Ascending aorta (tissue), 2 donors: Measurements from ENCODE around the gene SNRNP27. TPM values are rescaled to one million over a fixed set of nuclear protein-coding genes. Genes with fewer than 3 reads are reported as not detected.

Source experiments
- DNase-seq, 2 donors: peaks; one replicate each; pipeline ENCODE4 v3.0.0-alpha.2; 2019; ENCODE audit warnings: low spot score in 2 of 2
- H3K27ac ChIP-seq, 2 donors: fragments of 200-600 bp; sonication (generic); one replicate each; pipeline ENCODE4 v1.5.1; 2016 to 2017; ENCODE audit warnings: mild to moderate bottlenecking in 1 of 2
- H3K27me3 ChIP-seq: fragments of 200-600 bp; sonication (generic); one replicate; pipeline ENCODE4 v1.5.1; 2017
- H3K36me3 ChIP-seq, 2 donors: fragments of 200-600 bp; sonication (generic); one replicate each; pipeline ENCODE4 v1.5.1; 2016
- H3K4me1 ChIP-seq, 2 donors: fragments of 200-600 bp; sonication (generic); one replicate each; pipeline ENCODE4 v1.5.1; 2016 to 2017; ENCODE audit warnings: mild to moderate bottlenecking in 1 of 2
- H3K4me3 ChIP-seq, 2 donors: fragments of 200-600 bp; sonication (generic); one replicate each; pipeline ENCODE4 v1.5.1; 2016 to 2017; ENCODE audit warnings: mild to moderate bottlenecking in 1 of 2
- H3K9me3 ChIP-seq, 2 donors: fragments of 200-600 bp; sonication (generic); one replicate each; pipeline ENCODE4 v1.5.1; 2016
- intact Hi-C: fragments of 100-400 bp; cut with DNase I; formaldehyde crosslinking; loops from one replicate; pipeline ENCODE4 v1.15.1; 2023
- total RNA-seq: library from RNA; depleted of rRNA; stranded (reverse); fragments of >200 nt; gene quantifications from one replicate; pipeline ENCODE4 v1.1.0, GENCODE V29; 2016
- TF ChIP-seq, protein P1 (sequence below), 3 experiments: fragments of 200-600 bp in 2 of 3; fragments of 450-650 bp in 1 of 3; sonication (generic) in 2 of 3; IDR thresholded peaks; one replicate each; pipeline ENCODE4 v1.5.1; 2016 to 2019; ENCODE audit warnings: antibody characterized with exemption in 3 of 3, mild to moderate bottlenecking in 1 of 3, moderate library complexity in 1 of 3

SNRNP27 gene
- total RNA-seq, 1 donor from 2014 or later, result 157 TPM

DNA sequence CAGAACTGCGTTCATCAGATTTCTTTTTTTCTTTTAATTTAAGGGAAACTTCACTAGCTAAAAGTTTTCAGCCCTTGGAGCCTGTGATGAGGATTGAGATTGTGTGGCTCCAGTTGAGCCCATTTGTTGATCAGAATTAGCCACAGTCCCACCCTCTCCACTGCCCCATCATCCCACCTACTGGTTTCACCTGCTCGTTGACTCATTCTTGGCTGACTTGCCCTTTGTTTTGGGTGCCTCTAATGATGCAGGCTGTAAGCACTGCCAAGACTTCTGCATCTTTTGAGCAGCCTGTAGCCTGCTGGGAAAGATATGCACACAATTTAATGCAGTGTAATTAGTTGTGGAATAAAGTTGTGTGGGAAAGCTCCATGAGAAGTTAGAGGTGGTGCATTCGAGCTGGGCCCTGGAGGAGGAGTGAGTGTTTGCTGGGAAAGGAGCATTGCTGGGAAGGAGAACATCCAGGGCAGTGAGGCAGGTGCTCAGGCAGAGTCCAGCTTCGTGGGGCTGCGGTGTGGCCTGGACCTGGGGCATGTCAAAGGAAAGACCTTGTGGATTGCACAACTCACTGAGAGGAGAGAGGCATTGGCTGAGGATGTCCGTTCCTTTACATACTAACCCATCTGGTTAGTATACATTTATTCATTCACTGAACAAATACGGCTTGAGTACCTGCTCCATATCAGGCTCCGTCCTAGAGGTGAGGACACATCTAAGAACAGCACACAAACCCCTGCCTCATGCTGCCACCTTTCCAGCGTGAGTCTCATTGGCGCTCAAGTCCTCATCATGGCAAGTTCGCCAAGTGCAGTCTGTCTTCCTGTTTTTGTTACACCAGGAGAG lies 49.5 kb downstream of the SNRNP27 start:
- no peaks in the 10 kb centered on the region for H3K9me3 ChIP-seq
- no peak overlapping the region for H3K27ac ChIP-seq
- DNase-seq, result no peak
- H3K4me3 ChIP-seq, result no peak overlapping the region
- TF ChIP-seq, protein P1, sequence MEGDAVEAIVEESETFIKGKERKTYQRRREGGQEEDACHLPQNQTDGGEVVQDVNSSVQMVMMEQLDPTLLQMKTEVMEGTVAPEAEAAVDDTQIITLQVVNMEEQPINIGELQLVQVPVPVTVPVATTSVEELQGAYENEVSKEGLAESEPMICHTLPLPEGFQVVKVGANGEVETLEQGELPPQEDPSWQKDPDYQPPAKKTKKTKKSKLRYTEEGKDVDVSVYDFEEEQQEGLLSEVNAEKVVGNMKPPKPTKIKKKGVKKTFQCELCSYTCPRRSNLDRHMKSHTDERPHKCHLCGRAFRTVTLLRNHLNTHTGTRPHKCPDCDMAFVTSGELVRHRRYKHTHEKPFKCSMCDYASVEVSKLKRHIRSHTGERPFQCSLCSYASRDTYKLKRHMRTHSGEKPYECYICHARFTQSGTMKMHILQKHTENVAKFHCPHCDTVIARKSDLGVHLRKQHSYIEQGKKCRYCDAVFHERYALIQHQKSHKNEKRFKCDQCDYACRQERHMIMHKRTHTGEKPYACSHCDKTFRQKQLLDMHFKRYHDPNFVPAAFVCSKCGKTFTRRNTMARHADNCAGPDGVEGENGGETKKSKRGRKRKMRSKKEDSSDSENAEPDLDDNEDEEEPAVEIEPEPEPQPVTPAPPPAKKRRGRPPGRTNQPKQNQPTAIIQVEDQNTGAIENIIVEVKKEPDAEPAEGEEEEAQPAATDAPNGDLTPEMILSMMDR (IDR thresholded peaks at IDR 0.05), result no peak
- peaks cover 33 to 53% of the 10 kb centered on the region in 2 donors for H3K36me3 ChIP-seq
- intact Hi-C loops, result no loop called here
- no peaks in the 10 kb centered on the region for H3K4me1 ChIP-seq
- no peaks in the 10 kb centered on the region for H3K27me3 ChIP-seq

DNA sequence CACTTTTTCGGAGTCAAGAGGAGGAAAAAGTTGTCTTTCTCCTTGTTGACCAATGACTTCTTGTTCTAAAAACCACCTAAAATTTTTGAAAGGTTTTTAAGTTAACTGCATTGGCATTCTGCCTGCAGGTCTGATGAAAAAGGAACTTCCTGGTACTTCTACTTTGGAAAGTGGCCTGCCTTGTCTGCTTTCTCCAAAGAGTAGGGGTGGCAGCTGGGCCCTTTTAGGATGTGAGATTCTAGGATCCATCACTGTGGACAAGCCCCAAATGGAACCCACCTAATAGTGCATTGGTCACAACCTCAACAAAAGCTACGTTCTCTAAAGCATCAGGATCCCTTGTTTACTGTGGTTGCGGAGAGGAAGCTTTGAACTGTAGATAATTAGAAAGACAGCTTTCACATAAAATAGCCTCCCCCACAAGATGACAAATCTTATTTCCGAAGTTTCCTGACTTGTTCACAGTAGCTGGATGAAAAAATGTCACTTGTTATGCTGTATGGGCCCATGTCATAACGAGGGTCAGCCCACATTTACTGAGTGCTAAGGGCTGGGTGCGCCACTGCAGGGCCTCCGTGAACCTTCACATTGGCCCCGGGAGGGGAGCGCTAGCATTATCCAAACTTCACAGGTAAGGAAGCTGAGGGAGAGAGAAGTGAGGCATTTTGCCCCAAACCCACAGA lies 50.2 kb downstream of the SNRNP27 start:
- Histone ChIP-seq H3K27me3 (no peaks in the 10 kb centered on the region), H3K9me3 (no peaks in the 10 kb centered on the region), H3K27ac (no peak overlapping the region), H3K4me3 (no peak overlapping the region), H3K36me3 (peaks cover 25 to 45% of the 10 kb centered on the region in 2 donors), H3K4me1 (no peaks in the 10 kb centered on the region)
- intact Hi-C loops, result no loop called here
- no peak for DNase-seq
- TF ChIP-seq, protein P1 (IDR thresholded peaks at IDR 0.05), result no peak

DNA sequence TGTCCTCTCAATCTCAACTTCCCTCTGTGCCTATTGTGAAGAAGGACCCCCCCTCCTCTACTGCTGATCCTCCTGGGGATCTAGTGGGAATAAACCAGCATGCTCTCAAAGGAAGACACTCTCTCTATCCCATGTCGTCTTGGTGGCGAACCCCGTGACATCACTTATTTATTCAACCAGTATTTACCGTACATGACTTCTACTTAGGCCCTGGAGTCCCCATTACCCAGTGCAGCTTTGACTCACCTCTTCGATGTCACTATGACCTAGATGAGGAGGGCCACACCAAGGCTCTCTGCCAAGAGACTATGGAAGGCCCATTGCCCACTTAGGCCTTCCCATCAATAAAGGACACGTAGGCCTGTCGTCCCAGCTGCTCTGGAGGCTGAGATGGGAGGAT lies 51.0 kb downstream of the SNRNP27 start:
- intact Hi-C loops, result no loop called here
- Histone ChIP-seq H3K4me3 (no peak overlapping the region), H3K27ac (no peak overlapping the region)

DNA sequence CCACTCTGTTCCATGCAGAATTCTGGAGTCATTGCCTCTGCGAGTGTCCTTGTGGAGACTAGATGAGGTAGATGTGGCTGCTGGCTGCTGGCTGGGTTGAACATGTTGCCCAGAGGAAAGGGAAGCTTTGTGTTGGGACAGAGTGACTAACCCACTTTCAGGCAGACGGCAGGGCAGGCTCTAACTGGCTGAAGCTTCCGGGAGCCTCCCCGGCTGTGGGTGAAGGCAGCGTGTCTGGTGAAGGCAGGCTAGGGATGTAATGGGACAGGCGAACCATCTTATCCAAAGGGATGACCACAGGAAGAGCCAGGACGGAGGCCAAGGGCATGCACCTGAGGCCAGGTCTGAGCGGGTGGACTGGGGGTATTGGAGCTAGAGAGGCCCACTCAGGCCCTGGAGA lies 51.7 kb downstream of the SNRNP27 start:
- Histone ChIP-seq H3K27ac (no peak overlapping the region), H3K27me3 (no peaks in the 10 kb centered on the region), H3K36me3 (peaks cover 12 to 32% of the 10 kb centered on the region in 2 donors), H3K4me1 (no peaks in the 10 kb centered on the region), H3K4me3 (no peak overlapping the region), H3K9me3 (no peaks in the 10 kb centered on the region)
- intact Hi-C loops, result no loop called here
- TF ChIP-seq, protein P1 (IDR thresholded peaks at IDR 0.05), result no peak
- DNase-seq, result no peak

More for the DNA sequence above, 51.0 kb downstream of the SNRNP27 start:
- Histone ChIP-seq H3K4me1 (no peaks in the 10 kb centered on the region), H3K36me3 (peaks cover 18 to 39% of the 10 kb centered on the region in 2 donors), H3K27me3 (no peaks in the 10 kb centered on the region), H3K9me3 (no peaks in the 10 kb centered on the region)
- no peak for DNase-seq
- TF ChIP-seq, protein P1 (IDR thresholded peaks at IDR 0.05), result no peak

DNA sequence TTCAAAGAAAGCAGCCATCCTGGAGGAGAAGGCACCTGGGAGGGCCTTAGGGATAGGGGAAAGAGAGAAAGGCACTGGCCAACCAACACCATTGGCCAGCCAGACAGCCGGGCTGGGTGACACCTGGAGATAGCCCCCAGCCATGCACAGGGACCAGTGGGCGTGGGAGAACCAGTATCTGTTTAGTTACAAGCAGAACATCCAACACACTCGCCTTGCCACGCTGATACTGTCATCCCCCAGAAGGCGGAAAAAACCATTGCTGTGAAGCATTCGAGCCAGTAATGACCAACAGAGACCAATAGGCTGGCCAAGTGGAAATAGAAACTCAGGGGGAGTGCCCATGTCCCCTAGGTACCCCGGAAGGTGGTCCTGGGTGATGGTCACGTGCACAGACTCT lies 52.2 kb downstream of the SNRNP27 start:
- Histone ChIP-seq H3K27me3 (no peaks in the 10 kb centered on the region), H3K36me3 (peaks cover 12 to 28% of the 10 kb centered on the region in 2 donors), H3K9me3 (no peaks in the 10 kb centered on the region), H3K27ac (no peak overlapping the region), H3K4me3 (no peak overlapping the region), H3K4me1 (no peaks in the 10 kb centered on the region)
- TF ChIP-seq, protein P1 (IDR thresholded peaks at IDR 0.05), result no peak
- intact Hi-C loops, result no loop called here
- DNase-seq, result no peak
